KMS-11 (cell line): ENCODE data around the gene TBC1D21.

Experiments used
- H2AFZ ChIP-seq: fragments of 200-600 bp; sonication (generic); 2 replicates; pipeline ENCODE4 v1.6.1; 2016; ENCODE audit warnings: antibody characterized with exemption, mixed run types, low read depth
- H3K27ac ChIP-seq: fragments of 200-600 bp; sonication (generic); 2 replicates; pipeline ENCODE4 v1.6.1; 2016; ENCODE audit warnings: mild to moderate bottlenecking, mixed run types
- H3K27me3 ChIP-seq: fragments of 200-600 bp; sonication (generic); 2 replicates; pipeline ENCODE4 v1.6.1; 2017; ENCODE audit warnings: mild to moderate bottlenecking, low read depth, mixed run types, moderate library complexity; ENCODE audit not compliant: insufficient read depth
- H3K36me3 ChIP-seq: fragments of 200-600 bp; sonication (generic); 2 replicates; pipeline ENCODE4 v1.6.1; 2017; ENCODE audit warnings: mild to moderate bottlenecking, mixed run types; ENCODE audit not compliant: insufficient read depth
- H3K4me1 ChIP-seq: fragments of 200-600 bp; sonication (generic); 2 replicates; pipeline ENCODE4 v1.6.1; 2016; ENCODE audit warnings: mild to moderate bottlenecking, low read depth, mixed run types; ENCODE audit not compliant: poor library complexity, severe bottlenecking
- H3K4me2 ChIP-seq: fragments of 200-600 bp; sonication (generic); 2 replicates; pipeline ENCODE4 v1.7.0; 2016; ENCODE audit warnings: mild to moderate bottlenecking, mixed run types
- H3K4me3 ChIP-seq: fragments of 200-600 bp; sonication (generic); IDR thresholded peaks from 2 replicates; pipeline ENCODE4 v1.6.1; 2017; ENCODE audit warnings: low read depth, low read length, mixed read lengths; ENCODE audit not compliant: insufficient read depth
- H3K79me2 ChIP-seq: fragments of 200-600 bp; sonication (generic); 2 replicates; pipeline ENCODE4 v1.6.1; 2016; ENCODE audit warnings: low read depth, mixed run types; ENCODE audit not compliant: insufficient read depth
- H3K9ac ChIP-seq: fragments of 200-600 bp; sonication (generic); 2 replicates; pipeline ENCODE4 v1.6.1; 2016; ENCODE audit warnings: mild to moderate bottlenecking, mixed run types
- H4K20me1 ChIP-seq: fragments of 200-600 bp; sonication (generic); 2 replicates; pipeline ENCODE4 v1.6.1; 2016; ENCODE audit warnings: mild to moderate bottlenecking, mixed run types; ENCODE audit not compliant: insufficient read depth
- TF ChIP-seq, protein P1 (sequence below): fragments of 200-600 bp; sonication (generic); conservative IDR thresholded peaks from 2 replicates; pipeline ENCODE4 v1.6.1; 2017; ENCODE audit warnings: low read depth, mild to moderate bottlenecking, antibody characterized with exemption, low read length, moderate library complexity, mixed read lengths

Gene TBC1D21

DNA sequence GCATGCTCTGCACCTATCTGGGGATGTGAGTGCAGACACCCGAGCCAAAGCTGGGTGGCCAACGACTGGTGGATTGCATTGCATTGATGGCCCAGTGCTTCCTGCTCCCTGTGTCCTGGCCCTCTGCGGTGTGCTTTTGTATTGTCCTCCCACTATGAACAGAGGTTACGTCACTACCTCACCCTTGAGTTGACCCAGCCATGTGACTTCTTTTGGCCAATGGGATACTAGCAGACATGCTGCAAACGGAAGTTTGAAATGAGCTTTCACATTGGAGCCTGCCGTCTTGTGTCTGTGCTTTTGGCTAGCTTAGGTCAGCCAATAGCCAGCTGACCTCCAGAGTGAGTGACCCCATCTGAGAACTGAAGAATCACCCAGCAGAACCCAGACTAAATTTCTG is 15.3 kb upstream of the TBC1D21 start:
- peaks cover 26% of the 10 kb centered on the region for H3K27me3 ChIP-seq
- TF ChIP-seq, protein P1, sequence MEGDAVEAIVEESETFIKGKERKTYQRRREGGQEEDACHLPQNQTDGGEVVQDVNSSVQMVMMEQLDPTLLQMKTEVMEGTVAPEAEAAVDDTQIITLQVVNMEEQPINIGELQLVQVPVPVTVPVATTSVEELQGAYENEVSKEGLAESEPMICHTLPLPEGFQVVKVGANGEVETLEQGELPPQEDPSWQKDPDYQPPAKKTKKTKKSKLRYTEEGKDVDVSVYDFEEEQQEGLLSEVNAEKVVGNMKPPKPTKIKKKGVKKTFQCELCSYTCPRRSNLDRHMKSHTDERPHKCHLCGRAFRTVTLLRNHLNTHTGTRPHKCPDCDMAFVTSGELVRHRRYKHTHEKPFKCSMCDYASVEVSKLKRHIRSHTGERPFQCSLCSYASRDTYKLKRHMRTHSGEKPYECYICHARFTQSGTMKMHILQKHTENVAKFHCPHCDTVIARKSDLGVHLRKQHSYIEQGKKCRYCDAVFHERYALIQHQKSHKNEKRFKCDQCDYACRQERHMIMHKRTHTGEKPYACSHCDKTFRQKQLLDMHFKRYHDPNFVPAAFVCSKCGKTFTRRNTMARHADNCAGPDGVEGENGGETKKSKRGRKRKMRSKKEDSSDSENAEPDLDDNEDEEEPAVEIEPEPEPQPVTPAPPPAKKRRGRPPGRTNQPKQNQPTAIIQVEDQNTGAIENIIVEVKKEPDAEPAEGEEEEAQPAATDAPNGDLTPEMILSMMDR, result no peak
- H3K4me2 ChIP-seq, result no peak overlapping the region
- no peak overlapping the region for H3K4me3 ChIP-seq
- H3K4me1 ChIP-seq, result no peaks in the 10 kb centered on the region
- no peak overlapping the region for H3K27ac ChIP-seq
- H2AFZ ChIP-seq, result no peak overlapping the region
- no peaks in the 10 kb centered on the region for H4K20me1 ChIP-seq
- H3K9ac ChIP-seq, result no peak overlapping the region
- no peaks in the 10 kb centered on the region for H3K36me3 ChIP-seq
- no peaks in the 10 kb centered on the region for H3K79me2 ChIP-seq

DNA sequence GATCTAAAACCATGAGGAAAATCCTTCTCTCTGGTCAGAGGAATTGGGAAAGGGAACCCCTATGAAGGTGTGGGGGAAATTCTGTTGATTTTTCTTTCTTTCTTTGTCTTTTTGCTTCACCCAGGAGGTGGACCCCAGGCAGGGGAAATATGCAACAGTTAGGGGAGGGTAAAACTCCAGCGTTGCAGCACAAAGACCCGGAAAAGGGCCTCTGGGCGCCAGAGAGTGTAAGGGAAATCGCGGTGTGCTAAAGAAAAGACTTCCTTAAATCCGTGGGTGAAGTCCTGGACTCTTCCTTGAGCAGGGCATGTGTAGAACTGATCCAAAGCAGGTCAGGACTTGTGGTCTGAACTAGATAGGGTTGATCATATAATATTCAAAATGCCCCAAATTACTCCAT is 11.1 kb upstream of the TBC1D21 start:
- no peak overlapping the region for H3K9ac ChIP-seq
- TF ChIP-seq, protein P1, result no peak
- no peak overlapping the region for H3K4me3 ChIP-seq
- no peak overlapping the region for H2AFZ ChIP-seq
- no peaks in the 10 kb centered on the region for H3K36me3 ChIP-seq
- H3K27me3 ChIP-seq, result peaks cover 17% of the 10 kb centered on the region
- H3K79me2 ChIP-seq, result no peaks in the 10 kb centered on the region
- H4K20me1 ChIP-seq, result no peaks in the 10 kb centered on the region
- H3K4me1 ChIP-seq, result no peaks in the 10 kb centered on the region
- no peak overlapping the region for H3K4me2 ChIP-seq
- H3K27ac ChIP-seq, result no peak overlapping the region

GRCh38 chr15:73865379-73865778 is 8.0 kb upstream of the TBC1D21 start:
- H3K4me1 ChIP-seq, result no peaks in the 10 kb centered on the region
- no peak overlapping the region for H2AFZ ChIP-seq
- H3K27me3 ChIP-seq, result peaks cover 32% of the 10 kb centered on the region
- no peaks in the 10 kb centered on the region for H4K20me1 ChIP-seq
- no peak overlapping the region for H3K4me2 ChIP-seq
- H3K36me3 ChIP-seq, result no peaks in the 10 kb centered on the region
- H3K4me3 ChIP-seq, result no peak overlapping the region
- H3K9ac ChIP-seq, result no peak overlapping the region
- TF ChIP-seq, protein P1, result no peak
- H3K79me2 ChIP-seq, result no peaks in the 10 kb centered on the region
- no peak overlapping the region for H3K27ac ChIP-seq

- Histone ChIP-seq H3K27me3 (peaks cover 35% of the 10 kb centered on the region), H3K36me3 (no peaks in the 10 kb centered on the region), H3K4me3 (no peak overlapping the region), H3K4me2 (no peak overlapping the region), H2AFZ (no peak overlapping the region), H3K4me1 (no peaks in the 10 kb centered on the region), H3K79me2 (no peaks in the 10 kb centered on the region), H3K27ac (no peak overlapping the region), H3K9ac (no peak overlapping the region), H4K20me1 (no peaks in the 10 kb centered on the region)
- TF ChIP-seq, protein P1, result no peak
These were observed 7.5 kb upstream of the TBC1D21 start for GRCh38 chr15:73865904-73866303.
